ENCODE measurements around the gene TESK2.

GRCh38 chr1:45492691-45493090 lies 1.7 kb upstream of the TESK2 start:
- TF ChIP-seq, protein P1, sequence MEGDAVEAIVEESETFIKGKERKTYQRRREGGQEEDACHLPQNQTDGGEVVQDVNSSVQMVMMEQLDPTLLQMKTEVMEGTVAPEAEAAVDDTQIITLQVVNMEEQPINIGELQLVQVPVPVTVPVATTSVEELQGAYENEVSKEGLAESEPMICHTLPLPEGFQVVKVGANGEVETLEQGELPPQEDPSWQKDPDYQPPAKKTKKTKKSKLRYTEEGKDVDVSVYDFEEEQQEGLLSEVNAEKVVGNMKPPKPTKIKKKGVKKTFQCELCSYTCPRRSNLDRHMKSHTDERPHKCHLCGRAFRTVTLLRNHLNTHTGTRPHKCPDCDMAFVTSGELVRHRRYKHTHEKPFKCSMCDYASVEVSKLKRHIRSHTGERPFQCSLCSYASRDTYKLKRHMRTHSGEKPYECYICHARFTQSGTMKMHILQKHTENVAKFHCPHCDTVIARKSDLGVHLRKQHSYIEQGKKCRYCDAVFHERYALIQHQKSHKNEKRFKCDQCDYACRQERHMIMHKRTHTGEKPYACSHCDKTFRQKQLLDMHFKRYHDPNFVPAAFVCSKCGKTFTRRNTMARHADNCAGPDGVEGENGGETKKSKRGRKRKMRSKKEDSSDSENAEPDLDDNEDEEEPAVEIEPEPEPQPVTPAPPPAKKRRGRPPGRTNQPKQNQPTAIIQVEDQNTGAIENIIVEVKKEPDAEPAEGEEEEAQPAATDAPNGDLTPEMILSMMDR (IDR thresholded peaks at IDR 0.05): no peak
- no peak for TF ChIP-seq POLR2A (IDR thresholded peaks at IDR 0.05)

Measured in right lobe of liver (tissue), 4 donors.